M059J (cell line): ENCODE results near the gene RASGEF1C. TPM values are rescaled to one million over a fixed set of nuclear protein-coding genes. Genes with fewer than 3 reads are reported as not detected.
A peak's percentile ranks its signal among the peaks of the same experiment; 100 is the strongest.
"Not testable (repeated sequence)": the region's sequence is repeated elsewhere in the genome, so short reads cannot be mapped to it uniquely, and the experiment has no call there.

Experiments
- DNase-seq: peaks from one replicate; pipeline ENCODE4 v3.0.0-alpha.2; 2012; ENCODE audit warnings: low read depth
- total RNA-seq: library from RNA; depleted of rRNA; stranded (reverse); fragments of >200 nt; shearing (Covaris generic); gene quantifications from 2 replicates; pipeline ENCODE4 v1.2.3, GENCODE V29; 2014

The RASGEF1C gene
- total RNA-seq, 1 experiment from 2014 or later, result not detected

DNA sequence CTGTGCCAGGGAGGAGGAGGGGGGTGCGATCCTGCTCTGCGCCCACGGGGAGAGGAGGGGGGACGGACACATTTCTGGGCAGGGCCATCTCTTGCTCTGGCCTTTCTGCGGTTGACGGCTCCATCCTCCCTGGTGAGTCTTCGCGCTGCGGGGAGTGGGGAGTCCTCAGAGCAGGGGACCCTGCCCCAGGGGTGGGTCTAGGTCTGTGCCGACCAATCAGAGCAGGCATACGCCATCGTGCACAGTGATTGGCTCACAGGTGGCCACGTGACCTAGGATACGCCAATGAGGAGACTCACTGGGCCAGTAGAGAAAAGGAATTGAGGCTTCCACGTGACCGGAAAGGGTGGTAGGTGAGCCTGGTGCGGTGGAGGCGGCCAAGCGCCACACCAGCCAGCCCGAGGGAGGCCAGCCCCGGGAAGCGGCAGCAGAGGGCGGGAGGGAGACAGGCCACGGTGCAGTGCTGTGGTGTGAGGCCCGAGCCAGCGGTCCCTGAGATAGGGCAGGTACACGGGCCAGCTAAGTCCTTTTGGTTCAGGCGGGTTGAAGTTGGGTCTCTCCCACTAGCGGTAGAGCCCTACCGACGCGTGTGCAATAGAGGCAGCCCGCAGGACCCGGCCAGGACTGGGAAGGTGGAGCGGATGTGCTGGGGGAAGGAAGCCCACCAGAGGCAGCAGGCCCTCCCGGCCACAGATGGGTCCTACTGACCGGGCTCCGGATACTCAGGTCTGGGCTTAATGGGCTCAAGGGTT, 72.2 kb downstream of the RASGEF1C start:
- DNase-seq, result no peak

DNA sequence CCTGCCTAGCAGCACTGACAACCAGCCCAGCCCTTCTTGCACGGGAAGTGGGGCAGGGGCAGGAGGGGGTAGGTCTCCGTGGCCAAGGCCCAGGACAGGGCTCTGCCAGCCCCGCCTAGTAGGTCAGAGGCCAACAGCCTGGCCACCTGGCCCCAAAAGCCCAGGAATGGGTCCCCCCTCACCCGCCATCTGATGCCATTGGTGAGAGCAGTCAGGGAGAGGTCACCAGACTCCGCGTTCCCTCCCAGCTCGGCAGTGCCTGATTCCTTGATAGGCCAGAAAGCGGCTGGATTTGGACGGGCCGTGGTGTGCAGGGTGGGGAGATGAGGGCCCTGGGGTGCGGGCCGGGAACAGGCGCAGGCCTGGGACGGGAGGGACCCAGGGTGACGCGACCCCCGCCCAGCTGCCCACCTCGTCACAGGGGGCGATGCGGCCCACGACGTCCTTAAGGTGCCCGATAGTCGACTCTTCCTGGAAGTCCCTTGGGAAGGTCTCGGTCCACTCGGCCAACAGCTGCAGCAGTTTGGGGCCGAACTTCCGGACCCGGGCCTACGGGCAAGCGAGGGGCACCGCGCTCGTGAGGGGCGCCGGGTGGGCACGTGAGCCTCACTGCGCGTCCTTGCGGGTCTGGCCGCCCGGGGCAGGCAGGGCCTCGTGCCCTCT, 72.9 kb downstream of the RASGEF1C start:
- DNase-seq, result no peak

DNA sequence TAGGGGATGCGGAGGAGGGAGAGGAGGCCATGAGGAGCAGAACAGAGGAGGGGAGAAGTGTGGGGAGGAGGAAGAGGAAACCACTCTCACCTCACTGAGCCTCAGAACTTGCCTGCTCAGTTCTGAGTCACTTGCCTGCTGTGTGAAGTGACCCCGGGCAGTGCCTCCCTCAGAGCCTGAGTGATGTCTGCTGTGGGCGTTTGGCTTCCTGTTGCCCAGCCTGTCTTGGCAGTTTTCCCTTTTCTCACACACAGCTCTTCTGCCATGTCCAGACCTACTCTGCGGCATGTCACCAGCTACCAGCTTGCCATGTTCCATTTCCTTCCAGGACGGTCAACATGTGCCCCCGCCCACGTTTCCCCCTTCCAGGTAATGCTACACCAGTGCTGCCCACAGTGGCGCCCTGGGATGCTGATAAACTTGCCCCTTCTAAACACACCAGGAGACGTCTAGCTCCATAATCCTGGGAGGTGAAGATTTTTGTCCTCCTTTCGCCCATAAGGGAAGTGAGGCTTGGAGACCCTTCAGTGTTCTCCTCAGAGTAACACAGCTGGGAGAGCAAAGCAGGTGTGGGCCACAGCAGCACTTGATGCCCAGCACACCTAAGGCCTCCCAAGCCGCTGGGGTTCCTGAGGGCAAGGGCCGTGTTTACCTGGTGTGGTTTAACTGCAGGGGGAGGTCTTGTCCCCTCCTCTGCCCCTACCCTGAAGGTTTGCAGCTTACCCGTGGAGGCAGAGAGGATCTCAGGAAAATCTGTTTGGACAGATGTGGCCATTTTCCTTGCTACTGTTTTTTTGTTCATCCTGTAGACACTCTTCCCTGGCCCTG, 73.7 kb downstream of the RASGEF1C start:
- DNase-seq, result peak; percentile 87

DNA sequence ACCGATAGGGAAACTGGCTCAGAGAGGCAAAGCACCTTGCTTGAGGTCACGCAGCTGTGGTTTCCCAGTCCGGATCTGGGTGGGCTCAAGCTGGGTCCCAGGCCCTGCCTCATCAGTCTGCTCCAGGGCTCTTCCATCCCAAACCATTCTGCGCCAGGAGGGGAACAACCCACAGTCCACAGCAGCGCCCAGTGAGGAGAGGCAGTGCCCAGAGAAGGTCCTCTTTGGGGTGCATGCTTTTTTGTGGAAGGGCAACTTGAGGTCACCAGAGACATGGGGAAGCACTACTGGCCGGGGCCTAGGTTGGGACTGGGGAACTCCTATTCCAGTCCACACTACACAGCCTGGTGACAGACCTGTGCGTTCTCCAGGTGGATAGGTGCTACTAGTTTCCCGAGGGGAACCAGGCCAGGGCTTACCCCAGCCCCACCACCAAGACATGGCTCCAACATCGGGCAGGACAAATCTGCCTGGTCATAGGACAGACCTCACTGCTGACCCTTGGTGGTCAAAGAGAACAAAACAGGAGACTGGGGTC, 75.0 kb downstream of the RASGEF1C start:
- no peak for DNase-seq

DNA sequence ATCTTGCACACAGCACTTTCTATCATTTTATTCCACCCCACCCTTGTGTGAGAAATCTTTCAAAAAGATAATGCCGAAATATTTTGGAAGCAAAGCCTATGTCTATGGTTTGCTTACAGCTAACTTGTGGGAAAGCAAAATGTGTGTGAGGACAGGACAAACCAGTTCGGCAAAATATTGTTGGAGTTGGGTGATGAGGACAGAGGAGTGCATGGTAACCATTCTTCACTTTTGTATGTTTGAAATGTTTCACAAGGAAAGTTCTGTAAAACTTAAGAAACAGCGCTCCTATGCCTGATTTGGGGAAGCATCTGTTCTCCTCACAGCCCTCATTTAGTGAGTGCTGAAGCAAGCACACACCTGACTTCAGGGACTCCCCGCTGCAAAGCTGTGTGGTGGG, 75.5 kb downstream of the RASGEF1C start:
- DNase-seq, result no peak

DNA sequence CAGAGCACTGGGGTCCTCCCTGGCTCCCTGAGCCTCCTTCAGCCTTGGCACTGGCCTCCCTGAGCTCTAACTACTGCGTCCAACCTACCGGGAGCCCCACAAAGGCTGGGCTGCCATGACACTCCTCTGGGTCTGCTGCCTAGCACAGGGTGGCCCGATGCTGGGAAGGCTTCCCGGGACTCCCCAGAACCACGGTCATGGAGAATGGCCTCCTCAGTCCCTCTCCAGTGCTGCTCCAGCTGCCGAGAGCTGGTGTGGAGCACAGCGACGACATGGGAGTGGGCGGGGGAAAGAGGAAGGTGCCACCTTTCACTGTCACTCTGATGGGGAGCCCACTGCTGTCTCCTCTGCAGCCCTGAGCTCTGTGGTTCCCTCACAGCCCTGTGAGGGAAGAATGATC, 76.0 kb downstream of the RASGEF1C start:
- DNase-seq, result no peak

DNA sequence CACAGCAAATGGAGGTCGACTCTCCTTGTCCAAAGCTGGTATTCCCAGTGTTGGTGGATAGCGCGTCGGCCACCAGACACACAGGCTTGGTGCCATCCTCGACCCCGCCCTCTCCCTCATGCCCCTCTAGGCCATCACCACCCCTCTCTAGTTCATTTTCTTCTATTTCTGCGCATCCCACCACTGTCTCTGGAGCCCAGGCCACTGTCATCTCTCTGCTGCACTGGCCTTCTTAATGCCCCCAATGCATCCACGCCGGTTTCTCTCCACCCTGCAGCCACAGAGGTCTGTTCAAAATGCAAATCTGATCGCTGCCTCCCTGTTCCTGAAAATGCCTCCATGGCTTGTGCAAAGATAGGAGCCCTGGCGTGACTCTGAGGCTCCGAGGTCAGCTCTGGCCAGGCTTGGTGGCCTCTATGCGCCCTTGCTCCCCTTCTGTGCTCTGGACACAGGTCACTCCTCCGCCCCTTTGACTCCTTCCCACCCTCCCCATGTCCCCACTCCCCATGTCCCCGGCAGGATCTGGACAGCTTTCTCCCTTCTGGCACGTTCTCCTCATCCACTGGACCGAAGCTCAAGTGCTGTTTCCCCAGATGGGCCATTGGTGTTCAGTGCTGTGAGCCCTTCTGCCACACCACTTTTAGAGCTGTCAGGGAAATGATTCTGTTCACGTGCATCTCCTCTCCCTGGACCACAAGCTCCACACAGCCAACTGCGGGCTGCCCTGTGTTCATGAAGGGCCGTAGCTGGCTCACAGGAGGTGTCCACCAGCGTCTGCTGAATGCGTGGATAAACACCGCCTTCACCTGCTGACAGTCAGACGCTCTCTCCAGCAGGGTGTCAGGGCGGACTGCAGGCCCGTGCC, 77.9 kb downstream of the RASGEF1C start:
- DNase-seq, result no peak

DNA sequence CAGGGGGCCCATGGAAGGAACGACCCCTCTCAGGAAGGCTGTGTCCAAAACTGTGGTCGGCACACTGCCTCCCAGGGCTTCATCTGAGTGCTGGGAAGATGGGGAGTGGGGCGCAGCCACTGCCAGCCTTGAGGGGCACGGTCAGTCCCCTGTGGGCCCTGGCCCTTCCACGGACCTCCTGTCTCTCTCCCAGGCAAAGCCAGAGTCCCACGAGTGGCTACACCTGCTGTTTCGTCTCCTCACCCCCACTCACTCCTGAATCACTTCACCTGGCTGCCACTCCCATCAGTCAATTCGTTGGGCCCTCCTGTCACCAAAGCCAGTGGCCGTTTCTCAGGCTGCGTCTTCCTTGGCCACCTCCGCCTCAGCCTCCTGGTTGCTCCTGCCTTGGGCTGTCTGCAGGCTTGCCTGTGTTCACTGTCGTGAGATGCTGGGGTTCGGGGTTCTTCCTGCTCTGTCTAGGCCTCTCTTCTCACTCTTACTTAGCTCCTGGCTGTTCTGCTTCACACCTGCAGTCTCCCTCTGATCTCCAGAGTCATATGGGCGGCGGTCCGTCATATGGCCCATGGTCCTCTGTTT, 78.6 kb downstream of the RASGEF1C start:
- DNase-seq, result no peak

DNA sequence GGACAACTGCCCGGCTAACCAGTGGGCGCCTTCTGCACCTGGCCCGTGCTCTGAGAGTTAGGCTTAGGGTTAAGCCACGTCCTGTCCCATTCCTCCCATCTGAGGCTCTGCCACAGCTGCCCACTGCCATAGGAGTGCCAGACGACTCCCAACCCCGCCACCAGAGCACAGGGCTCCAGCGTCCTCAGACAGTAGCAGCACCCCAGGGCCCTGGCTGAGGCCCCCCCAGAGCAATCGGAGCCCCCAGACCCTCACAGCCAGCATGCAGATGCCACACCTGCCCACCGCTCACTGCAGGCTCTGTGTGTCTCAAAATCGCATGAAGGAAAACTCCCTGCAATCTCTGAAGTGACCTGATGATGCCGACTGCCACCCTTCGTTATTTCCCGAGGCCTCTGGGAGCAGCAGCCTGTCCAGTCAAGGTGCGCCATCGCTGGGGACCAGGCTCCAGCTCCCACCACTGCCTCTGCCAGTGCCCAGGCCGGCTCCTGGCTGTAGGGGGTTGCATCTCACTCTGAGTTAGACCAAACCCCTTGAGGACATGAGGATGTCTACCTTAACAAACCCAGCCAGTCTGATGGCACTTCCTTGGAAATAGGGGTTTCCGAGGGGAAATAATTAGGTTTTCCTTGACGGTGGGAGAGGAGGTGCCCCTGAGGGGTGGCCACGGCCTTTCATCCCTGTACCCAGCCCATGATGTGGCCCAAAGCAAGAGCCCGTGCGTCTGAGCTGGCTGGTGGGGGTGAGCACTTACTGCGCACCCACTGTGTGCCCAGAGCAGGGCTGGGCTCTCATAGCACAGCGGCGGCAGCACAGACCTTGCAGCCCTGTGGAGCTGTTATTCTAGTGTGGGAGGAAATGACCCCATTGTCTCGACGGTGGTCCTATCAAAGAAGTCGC, 79.5 kb downstream of the RASGEF1C start:
- DNase-seq, result no peak

DNA sequence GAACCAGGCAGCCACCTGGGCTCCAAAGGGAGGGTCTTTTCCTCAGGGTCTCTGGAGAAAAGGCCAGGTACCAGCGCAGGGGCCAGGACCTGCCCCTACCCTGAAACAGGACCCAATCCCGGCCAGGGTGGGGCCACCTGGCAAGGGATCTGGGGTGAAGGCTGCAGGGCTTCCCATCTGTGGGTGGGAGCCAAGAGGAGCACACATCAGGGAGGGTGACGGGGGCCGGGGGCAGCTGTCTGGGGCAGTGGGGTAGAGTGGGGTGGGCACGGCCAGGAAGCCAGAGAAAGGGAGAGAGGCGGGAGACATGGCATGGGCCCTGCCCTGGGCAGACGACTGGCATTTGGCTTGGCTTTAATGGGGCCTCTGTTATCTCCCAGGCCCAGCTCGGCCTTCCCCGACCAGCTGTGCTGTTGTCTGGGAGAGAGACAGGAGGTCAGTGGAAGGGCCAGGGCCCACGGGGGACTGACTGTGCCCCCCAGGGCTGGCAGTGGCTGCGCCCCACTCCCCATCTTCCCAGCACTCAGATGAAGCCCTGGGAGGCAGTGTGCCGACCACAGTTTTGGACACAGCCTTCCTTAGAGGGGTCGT, 80.2 kb downstream of the RASGEF1C start:
- no peak for DNase-seq

DNA sequence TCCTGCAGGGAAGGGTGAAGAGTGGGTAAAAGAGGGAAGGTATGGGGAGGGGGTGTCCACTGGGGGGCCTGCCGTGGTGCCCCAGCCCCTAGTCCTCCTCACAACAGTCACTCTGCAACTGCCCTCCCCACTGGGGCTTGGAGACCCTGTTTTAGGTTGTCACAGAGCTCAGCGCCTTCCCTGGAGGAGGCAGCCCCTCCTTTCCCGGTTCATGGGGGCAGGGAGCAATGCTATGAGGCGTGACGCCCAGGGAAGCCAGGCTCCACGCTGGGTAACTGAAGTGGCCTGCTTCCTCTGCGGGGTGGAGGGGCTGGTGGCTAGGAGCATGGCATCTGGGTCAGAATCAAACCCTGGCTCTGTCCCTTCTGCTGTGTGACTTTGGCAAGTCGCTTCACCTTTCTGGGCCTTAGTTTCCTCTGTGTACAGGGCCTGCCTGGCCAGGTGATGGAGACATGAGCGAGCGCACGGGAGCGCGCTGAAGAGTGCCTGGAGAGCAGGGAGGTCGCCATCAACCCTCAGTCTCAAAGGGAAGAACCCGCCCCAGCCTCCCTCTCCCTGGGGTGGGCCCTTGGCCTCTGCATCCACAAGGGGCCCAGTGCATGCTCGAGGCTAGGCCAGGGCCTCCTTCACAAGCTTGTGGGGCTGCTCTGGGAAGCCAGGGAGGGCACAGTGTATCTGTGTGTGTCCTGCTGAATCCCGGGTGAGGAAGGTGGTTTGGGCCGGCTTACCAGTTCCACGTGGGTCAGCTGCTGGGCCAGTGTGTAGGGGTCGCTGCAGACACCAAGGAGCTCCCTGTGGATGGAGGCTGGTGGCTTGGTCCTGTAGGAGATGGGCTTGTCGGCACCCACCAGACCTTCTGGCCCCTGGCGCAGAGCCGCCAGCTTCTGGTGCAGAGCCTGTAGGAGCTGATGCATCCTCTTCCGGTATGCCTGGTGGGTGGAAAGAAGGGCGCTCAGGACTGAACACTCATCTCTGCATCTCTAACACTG, 81.0 kb downstream of the RASGEF1C start:
- no peak for DNase-seq

DNA sequence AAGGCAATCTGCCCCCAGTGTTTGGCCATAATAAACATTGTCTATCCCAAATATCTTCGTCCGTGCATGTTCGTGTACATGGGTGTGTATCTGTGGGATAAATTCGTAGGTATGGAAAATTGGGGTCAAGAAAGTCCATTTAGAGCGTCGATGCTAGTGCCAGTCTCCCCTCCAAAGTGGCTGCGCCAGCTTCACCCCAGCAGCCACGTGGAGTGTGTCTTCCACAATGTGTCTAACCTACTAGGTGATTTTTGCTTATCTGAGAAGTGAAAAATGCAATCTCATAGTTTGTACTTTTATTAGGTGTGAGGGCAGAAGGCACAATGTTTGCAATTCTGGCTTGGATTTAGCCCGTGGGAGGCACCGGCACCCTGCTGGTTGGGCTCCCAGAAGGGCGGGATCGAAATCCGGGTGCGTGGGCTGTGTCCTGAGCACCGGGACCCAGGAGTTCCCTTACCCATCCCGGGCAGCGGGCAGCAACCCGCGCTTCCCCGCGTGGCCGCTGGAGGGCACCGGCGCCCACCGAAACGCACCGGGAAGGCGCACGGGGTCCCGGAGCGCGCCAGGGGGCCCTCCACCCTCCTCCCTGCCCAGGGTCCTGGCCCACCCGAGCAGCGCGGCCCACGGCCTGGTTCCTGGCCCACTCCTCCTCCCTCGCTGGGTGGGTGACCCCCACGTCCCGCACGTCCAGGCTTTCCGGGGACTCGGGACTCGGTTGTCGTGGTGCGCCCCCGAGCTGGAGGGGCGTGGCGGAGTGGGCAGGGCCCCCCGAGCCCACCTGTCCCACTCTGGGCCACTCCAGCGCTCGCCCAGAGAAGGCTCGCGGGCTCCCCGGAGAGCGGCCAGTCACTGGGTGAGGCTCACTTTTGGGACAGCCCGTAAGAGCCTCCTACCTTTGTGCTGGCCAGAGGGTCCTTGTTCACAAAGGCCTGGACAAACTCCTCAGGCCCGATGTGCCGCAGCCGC, 82.0 kb downstream of the RASGEF1C start:
- no peak for DNase-seq

DNA sequence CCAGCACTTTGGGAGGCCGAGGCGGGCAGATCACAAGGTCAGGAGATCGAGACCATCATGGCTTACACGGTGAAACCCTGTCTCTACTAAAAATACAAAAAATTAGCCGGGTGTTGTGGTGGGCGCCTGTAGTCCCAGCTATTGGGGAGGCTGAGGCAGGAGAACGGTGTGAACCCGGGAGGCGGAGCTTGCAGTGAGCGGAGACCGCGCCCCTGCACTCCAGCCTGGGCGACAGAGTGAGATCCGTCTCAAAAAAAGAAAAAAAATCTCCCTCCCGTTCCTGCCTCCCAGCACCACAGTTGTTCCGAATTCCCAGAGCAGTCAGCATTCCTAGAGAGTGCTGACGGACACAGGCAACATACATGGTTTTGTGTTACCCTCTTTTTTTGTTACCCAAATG, 82.9 kb downstream of the RASGEF1C start:
- not testable (repeated sequence) for DNase-seq

DNA sequence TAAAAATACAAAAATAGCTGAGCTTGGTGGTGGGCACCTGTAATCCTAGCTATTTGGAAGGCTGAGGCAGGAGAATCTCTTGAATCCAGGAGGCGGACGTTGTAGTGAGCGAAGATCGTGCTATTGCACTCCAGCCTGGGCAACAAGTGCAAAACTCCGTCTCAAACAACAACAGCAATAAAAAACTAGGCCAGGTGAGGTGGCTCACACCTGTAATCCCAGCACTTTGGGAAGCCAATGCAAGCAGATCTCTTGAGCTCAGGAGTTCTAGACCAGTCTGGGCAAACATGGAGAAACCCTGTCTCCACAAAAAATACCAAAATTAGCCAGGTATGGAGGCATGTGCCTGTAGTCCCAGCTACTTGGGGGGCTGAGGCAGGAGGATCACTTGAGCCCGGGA, 84.3 kb downstream of the RASGEF1C start:
- not testable (repeated sequence) for DNase-seq

DNA sequence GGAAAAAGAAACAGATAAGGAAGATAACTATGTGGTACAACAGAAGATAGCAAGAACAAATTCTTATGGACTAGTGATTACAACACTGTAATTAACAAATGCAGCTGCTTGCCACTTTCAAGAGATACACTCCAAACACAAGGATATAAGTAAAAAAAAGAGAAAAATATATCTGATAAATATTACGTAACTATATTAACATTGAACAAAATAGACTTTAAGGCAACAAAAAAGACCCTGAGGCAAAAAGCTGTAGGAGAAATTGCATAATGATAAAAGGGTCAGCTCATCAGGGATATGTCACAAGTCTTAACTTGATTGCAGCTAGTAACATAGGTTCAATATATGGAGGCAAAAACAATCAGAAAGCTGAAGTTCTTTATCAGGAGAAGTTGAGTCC, 86.1 kb downstream of the RASGEF1C start:
- DNase-seq, result no peak

DNA sequence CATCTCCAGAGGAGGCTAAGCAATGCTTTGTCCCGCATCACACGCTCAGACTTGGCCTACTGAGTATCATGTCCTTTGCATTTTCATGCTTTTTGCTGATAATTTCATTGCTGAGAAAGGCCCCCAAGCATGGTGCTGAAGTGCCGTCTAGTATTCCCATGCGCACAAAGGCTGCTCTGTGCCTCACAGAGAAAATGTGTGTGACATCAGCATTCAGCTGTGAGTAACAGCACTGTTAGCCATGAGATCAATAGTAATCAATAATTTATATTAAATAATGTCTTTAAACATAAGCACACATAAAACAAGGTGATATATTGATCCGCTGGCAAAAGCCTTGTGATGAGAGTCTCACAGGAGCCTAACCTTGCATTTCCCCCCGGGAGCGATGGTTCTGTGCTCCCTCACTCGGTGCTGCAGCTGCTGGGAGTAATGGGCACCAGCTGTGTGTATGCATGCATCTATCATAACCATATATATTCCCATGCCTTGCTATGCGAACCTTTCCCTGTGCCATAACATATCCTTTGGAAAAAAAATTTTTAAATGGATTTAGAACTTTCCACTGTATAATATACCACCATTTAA, 87.1 kb downstream of the RASGEF1C start:
- no peak for DNase-seq
